Measurements from ENCODE around the gene GUCY1A2. TPM values are rescaled to one million over a fixed set of nuclear protein-coding genes. Genes with fewer than 3 reads are reported as not detected.

Gene GUCY1A2
- total RNA-seq, 2 experiments from 2014 or later = not detected

GRCh38 chr11:106717222-106717621 is 301.1 kb downstream of the GUCY1A2 start:
- Mint-ChIP-seq H3K4me3 (no peak overlapping the region), H3K9me3 (ENCODE audit: low read depth) (peaks cover 1% of the 10 kb centered on the region), H3K36me3 (ENCODE audit: low read depth) (no peaks in the 10 kb centered on the region), H3K27ac (no peak overlapping the region), H3K27me3 (no peaks in the 10 kb centered on the region), H3K4me1 (no peaks in the 10 kb centered on the region)
- POLR2A ChIA-PET = no interaction called here
- intact Hi-C loops (cut with DNase I, micrococcal nuclease) = no loop called here
- CTCF ChIA-PET = interaction anchor here (1.1 kb wide), 1 partner anchor 11 kb away, joined by 4 read pairs; no protein-coding TSS in a partner anchor
- DNase-seq = no peak
- ATAC-seq = no peak

DNA sequence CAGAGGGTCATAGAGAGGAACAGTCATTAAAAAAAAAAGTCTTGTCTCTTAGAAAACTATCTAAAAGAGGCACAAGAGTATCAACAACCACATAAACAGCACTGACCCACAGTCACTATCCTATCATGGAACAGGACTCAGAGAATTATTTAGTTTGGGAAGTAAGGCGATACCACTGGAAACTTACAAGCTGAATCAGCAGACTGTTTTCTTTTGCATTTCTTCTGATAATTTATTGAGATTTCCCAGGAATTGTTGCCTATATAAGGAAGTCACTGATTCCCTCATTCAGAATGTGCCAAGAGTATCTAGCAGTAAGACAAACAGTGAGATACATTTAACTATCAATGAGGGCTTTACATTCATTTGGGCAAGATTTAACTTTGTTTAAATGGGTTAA is 304.1 kb downstream of the GUCY1A2 start:
- no peaks in the 10 kb centered on the region for H3K36me3 Mint-ChIP-seq (ENCODE audit: low read depth)
- intact Hi-C loops (cut with DNase I, micrococcal nuclease) = no loop called here
- POLR2A ChIA-PET = no interaction called here
- ATAC-seq = no peak
- no peak overlapping the region for H3K27ac Mint-ChIP-seq
- H3K9me3 Mint-ChIP-seq (ENCODE audit: low read depth) = peaks cover 1% of the 10 kb centered on the region
- H3K4me1 Mint-ChIP-seq = no peaks in the 10 kb centered on the region
- DNase-seq = no peak
- H3K27me3 Mint-ChIP-seq = no peaks in the 10 kb centered on the region
- no peak overlapping the region for H3K4me3 Mint-ChIP-seq
- CTCF ChIA-PET = no interaction called here

DNA sequence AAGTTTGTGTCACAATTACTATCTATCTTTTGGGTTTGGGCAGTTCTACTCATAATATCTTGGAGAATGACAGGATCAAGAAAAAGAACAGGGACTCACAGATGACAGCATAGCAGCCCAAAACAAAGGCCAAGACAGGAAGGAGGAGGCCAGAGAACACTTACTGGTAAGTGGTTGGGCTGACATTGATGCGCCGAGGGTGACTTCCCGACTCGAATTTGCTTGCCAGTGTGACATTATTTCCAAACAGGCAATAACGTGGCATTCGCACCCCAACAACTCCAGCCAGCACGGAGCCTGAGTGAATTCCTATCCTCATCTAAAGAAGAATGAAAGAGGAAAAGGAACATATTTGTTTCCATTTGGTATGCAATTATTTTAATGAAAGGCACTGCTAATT is 309.9 kb downstream of the GUCY1A2 start:
- Mint-ChIP-seq H3K4me3 (no peak overlapping the region), H3K27ac (no peak overlapping the region), H3K4me1 (no peaks in the 10 kb centered on the region), H3K27me3 (no peaks in the 10 kb centered on the region), H3K9me3 (ENCODE audit: low read depth) (no peaks in the 10 kb centered on the region), H3K36me3 (ENCODE audit: low read depth) (no peaks in the 10 kb centered on the region)
- ATAC-seq (no peak), DNase-seq (peak; percentile 3)
- intact Hi-C loops (cut with DNase I, micrococcal nuclease) = no loop called here
- ChIA-PET POLR2A (no interaction called here), CTCF (no interaction called here)

- no peak for ATAC-seq
- intact Hi-C loops (cut with DNase I, micrococcal nuclease) = no loop called here
- Mint-ChIP-seq H3K27ac (no peak overlapping the region), H3K4me3 (no peak overlapping the region), H3K9me3 (ENCODE audit: low read depth) (no peaks in the 10 kb centered on the region), H3K36me3 (ENCODE audit: low read depth) (no peaks in the 10 kb centered on the region), H3K4me1 (no peaks in the 10 kb centered on the region), H3K27me3 (no peaks in the 10 kb centered on the region)
- no peak for DNase-seq
- ChIA-PET CTCF (interaction anchor here (1.6 kb wide), 1 partner anchor 10 kb away, joined by 4 read pairs; no protein-coding TSS in a partner anchor), POLR2A (no interaction called here)
Measured at GRCh38 chr11:106706355-106706754, 311.9 kb downstream of the GUCY1A2 start.

GRCh38 chr11:106702805-106703204 is 315.5 kb downstream of the GUCY1A2 start:
- Mint-ChIP-seq H3K9me3 (ENCODE audit: low read depth) (no peaks in the 10 kb centered on the region), H3K27ac (no peak overlapping the region), H3K4me1 (no peaks in the 10 kb centered on the region), H3K4me3 (no peak overlapping the region), H3K27me3 (no peaks in the 10 kb centered on the region), H3K36me3 (ENCODE audit: low read depth) (no peaks in the 10 kb centered on the region)
- intact Hi-C loops (cut with DNase I, micrococcal nuclease) = no loop called here
- ChIA-PET POLR2A (no interaction called here), CTCF (no interaction called here)
- DNase-seq (no peak), ATAC-seq (no peak)

- no peak overlapping the region for H3K4me3 Mint-ChIP-seq
- no peaks in the 10 kb centered on the region for H3K4me1 Mint-ChIP-seq
- no peaks in the 10 kb centered on the region for H3K27me3 Mint-ChIP-seq
- DNase-seq (no peak), ATAC-seq (no peak)
- intact Hi-C loops (cut with DNase I, micrococcal nuclease) = no loop called here
- H3K9me3 Mint-ChIP-seq (ENCODE audit: low read depth) = no peaks in the 10 kb centered on the region
- POLR2A ChIA-PET = no interaction called here
- no peaks in the 10 kb centered on the region for H3K36me3 Mint-ChIP-seq (ENCODE audit: low read depth)
- CTCF ChIA-PET = no interaction called here
- H3K27ac Mint-ChIP-seq = no peak overlapping the region
Measured at GRCh38 chr11:106697058-106697457, 321.2 kb downstream of the GUCY1A2 start.

- H3K27me3 Mint-ChIP-seq = no peaks in the 10 kb centered on the region
- no peak overlapping the region for H3K4me3 Mint-ChIP-seq
- intact Hi-C loops (cut with DNase I, micrococcal nuclease) = no loop called here
- CTCF ChIA-PET = no interaction called here
- POLR2A ChIA-PET = no interaction called here
- DNase-seq (no peak), ATAC-seq (no peak)
- H3K27ac Mint-ChIP-seq = no peak overlapping the region
- H3K9me3 Mint-ChIP-seq (ENCODE audit: low read depth) = no peaks in the 10 kb centered on the region
- H3K4me1 Mint-ChIP-seq = no peaks in the 10 kb centered on the region
- no peaks in the 10 kb centered on the region for H3K36me3 Mint-ChIP-seq (ENCODE audit: low read depth)
Measured at GRCh38 chr11:106695506-106695905, 322.8 kb downstream of the GUCY1A2 start.

DNA sequence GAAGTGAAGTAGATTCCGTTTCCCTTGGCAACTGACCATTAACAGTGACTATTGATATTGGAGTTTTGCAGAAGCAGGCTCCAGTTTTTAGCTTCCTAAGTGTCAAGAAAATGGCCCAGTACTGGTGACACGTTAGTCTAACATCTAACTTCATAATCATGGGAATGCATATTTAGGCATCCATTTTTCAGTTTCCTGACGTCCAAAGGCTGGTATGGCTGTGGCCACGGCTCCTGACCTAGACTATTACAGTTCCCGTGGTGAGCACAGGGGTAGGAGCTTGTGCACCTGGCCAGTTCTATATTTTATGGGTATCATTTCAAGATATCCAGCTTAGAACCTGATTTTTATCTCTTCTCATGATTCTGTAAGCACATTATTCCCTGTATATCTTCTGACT is 323.8 kb downstream of the GUCY1A2 start:
- intact Hi-C loops (cut with DNase I, micrococcal nuclease) = no loop called here
- Mint-ChIP-seq H3K9me3 (ENCODE audit: low read depth) (peaks cover 5% of the 10 kb centered on the region), H3K27me3 (no peaks in the 10 kb centered on the region), H3K4me3 (no peak overlapping the region), H3K4me1 (no peaks in the 10 kb centered on the region), H3K36me3 (ENCODE audit: low read depth) (no peaks in the 10 kb centered on the region), H3K27ac (no peak overlapping the region)
- no peak for ATAC-seq
- POLR2A ChIA-PET = no interaction called here
- DNase-seq = no peak
- CTCF ChIA-PET = no interaction called here

GRCh38 chr11:106691807-106692365 is 326.4 kb downstream of the GUCY1A2 start:
- H3K4me1 Mint-ChIP-seq = no peaks in the 10 kb centered on the region
- DNase-seq (no peak), ATAC-seq (no peak)
- H3K4me3 Mint-ChIP-seq = no peak overlapping the region
- H3K36me3 Mint-ChIP-seq (ENCODE audit: low read depth) = no peaks in the 10 kb centered on the region
- H3K27ac Mint-ChIP-seq = no peak overlapping the region
- no peaks in the 10 kb centered on the region for H3K27me3 Mint-ChIP-seq
- intact Hi-C loops (cut with DNase I, micrococcal nuclease) = no loop called here
- ChIA-PET POLR2A (no interaction called here), CTCF (interaction anchor here (2.3 kb wide), 1 partner anchor 9 kb away, joined by 6 read pairs; no protein-coding TSS in a partner anchor)
- H3K9me3 Mint-ChIP-seq (ENCODE audit: low read depth) = peaks cover 5% of the 10 kb centered on the region

GRCh38 chr11:106690923-106691322 is 327.4 kb downstream of the GUCY1A2 start:
- Mint-ChIP-seq H3K9me3 (ENCODE audit: low read depth) (peaks cover 5% of the 10 kb centered on the region), H3K4me1 (no peaks in the 10 kb centered on the region), H3K27ac (no peak overlapping the region), H3K36me3 (ENCODE audit: low read depth) (no peaks in the 10 kb centered on the region), H3K4me3 (no peak overlapping the region), H3K27me3 (no peaks in the 10 kb centered on the region)
- ChIA-PET POLR2A (no interaction called here), CTCF (interaction anchor here (2.3 kb wide), 1 partner anchor 8 kb away, joined by 6 read pairs; no protein-coding TSS in a partner anchor)
- intact Hi-C loops (cut with DNase I, micrococcal nuclease) = no loop called here
- DNase-seq (no peak), ATAC-seq (no peak)

GRCh38 chr11:106684944-106685343 is 333.3 kb downstream of the GUCY1A2 start:
- ATAC-seq (no peak), DNase-seq (no peak)
- ChIA-PET POLR2A (no interaction called here), CTCF (interaction anchor here (0.6 kb wide), 1 partner anchor 51 kb away, joined by 3 read pairs; no protein-coding TSS in a partner anchor)
- H3K27me3 Mint-ChIP-seq = no peaks in the 10 kb centered on the region
- no peaks in the 10 kb centered on the region for H3K4me1 Mint-ChIP-seq
- no peak overlapping the region for H3K27ac Mint-ChIP-seq
- H3K4me3 Mint-ChIP-seq = no peak overlapping the region
- intact Hi-C loops (cut with DNase I, micrococcal nuclease) = no loop called here
- no peaks in the 10 kb centered on the region for H3K36me3 Mint-ChIP-seq (ENCODE audit: low read depth)
- H3K9me3 Mint-ChIP-seq (ENCODE audit: low read depth) = peaks cover 2% of the 10 kb centered on the region

GRCh38 chr11:106683435-106683834 is 334.8 kb downstream of the GUCY1A2 start:
- Mint-ChIP-seq H3K36me3 (ENCODE audit: low read depth) (no peaks in the 10 kb centered on the region), H3K9me3 (ENCODE audit: low read depth) (no peaks in the 10 kb centered on the region), H3K27me3 (no peaks in the 10 kb centered on the region), H3K27ac (no peak overlapping the region), H3K4me1 (no peaks in the 10 kb centered on the region), H3K4me3 (no peak overlapping the region)
- DNase-seq = no peak
- intact Hi-C loops (cut with DNase I, micrococcal nuclease) = no loop called here
- POLR2A ChIA-PET = no interaction called here
- ATAC-seq = no peak
- CTCF ChIA-PET = interaction anchor here (1.4 to 1.6 kb wide), 2 partner anchors 8 to 28 kb away, joined by 3 to 6 read pairs; no protein-coding TSS in a partner anchor

DNA sequence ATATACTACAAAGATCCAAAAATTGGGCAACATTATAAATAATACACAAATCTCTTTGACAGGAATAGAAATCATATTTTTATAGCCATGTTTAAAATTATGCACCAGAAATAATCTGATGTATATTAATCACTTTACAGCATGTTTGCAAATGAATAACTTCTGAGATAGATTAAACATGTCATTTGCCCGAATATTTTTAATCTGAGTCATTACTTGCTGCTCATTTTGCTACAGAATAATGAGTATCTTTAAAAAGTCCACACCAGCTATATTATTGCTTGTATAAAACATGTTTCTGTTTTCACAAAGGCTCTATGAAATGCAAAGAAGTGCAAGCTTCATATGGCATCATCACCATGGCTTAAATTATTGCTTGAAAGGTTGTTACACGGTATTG is 336.8 kb downstream of the GUCY1A2 start:
- Mint-ChIP-seq H3K27ac (no peak overlapping the region), H3K4me1 (no peaks in the 10 kb centered on the region), H3K27me3 (no peaks in the 10 kb centered on the region), H3K9me3 (ENCODE audit: low read depth) (peaks cover 1% of the 10 kb centered on the region), H3K4me3 (no peak overlapping the region), H3K36me3 (ENCODE audit: low read depth) (no peaks in the 10 kb centered on the region)
- ATAC-seq = no peak
- no peak for DNase-seq
- POLR2A ChIA-PET = no interaction called here
- CTCF ChIA-PET = no interaction called here
- intact Hi-C loops (cut with DNase I, micrococcal nuclease) = no loop called here

All from activated CD4-positive, alpha-beta T cell treated with anti-CD3 and anti-CD28 coated beads for 36 hours (primary cell).